ENCODE data around the gene KRTAP10-3.
"Not testable (repeated sequence)": the region's sequence is repeated elsewhere in the genome, so short reads cannot be mapped to it uniquely, and the experiment has no call there.

KRTAP10-3 gene

GRCh38 chr21:44569861-44570517, 11.4 kb upstream of the KRTAP10-3 start:
- DNase-seq, result no peak

GRCh38 chr21:44568667-44569556, 10.3 kb upstream of the KRTAP10-3 start:
- peak in 1 of 5 donors; percentile 10 for DNase-seq

GRCh38 chr21:44568261-44568660, 9.7 kb upstream of the KRTAP10-3 start:
- DNase-seq, result no peak

- DNase-seq, result no peak
Observed at GRCh38 chr21:44567481-44568171, 9.0 kb upstream of the KRTAP10-3 start.

GRCh38 chr21:44566403-44566802, 7.8 kb upstream of the KRTAP10-3 start:
- no peak for DNase-seq

GRCh38 chr21:44564886-44565598, 6.4 kb upstream of the KRTAP10-3 start:
- peak in 1 of 5 donors; percentile 7 for DNase-seq

GRCh38 chr21:44564099-44564498, 5.5 kb upstream of the KRTAP10-3 start:
- no peak for DNase-seq

- DNase-seq, result not testable (repeated sequence)
Observed at GRCh38 chr21:44558329-44558675, 293 bp downstream of the KRTAP10-3 start.

- DNase-seq, result no peak
Observed at GRCh38 chr21:44557491-44558328, 885 bp downstream of the KRTAP10-3 start.

- DNase-seq, result no peak
Observed at GRCh38 chr21:44556879-44557278, 1.7 kb downstream of the KRTAP10-3 start.

- DNase-seq, result peak in 1 of 5 donors; percentile 3
Observed at GRCh38 chr21:44555200-44555875, 3.3 kb downstream of the KRTAP10-3 start.

GRCh38 chr21:44552681-44553080, 5.9 kb downstream of the KRTAP10-3 start:
- no peak for DNase-seq

- DNase-seq, result no peak
Observed at GRCh38 chr21:44552136-44552535, 6.5 kb downstream of the KRTAP10-3 start.

GRCh38 chr21:44551340-44551961, 7.1 kb downstream of the KRTAP10-3 start, which contains the start of gene KRTAP10-2:
KRTAP10-2 (minus strand) TSS chr21:44551505; CDS start chr21:44551458, 47 bp downstream.
- DNase-seq, result peak in 1 of 5 donors; percentile 4

- DNase-seq, result no peak
Observed at GRCh38 chr21:44550807-44551206, 7.8 kb downstream of the KRTAP10-3 start.

- peak in 1 of 5 donors; percentile 12 for DNase-seq
Observed at GRCh38 chr21:44550285-44550684, 8.3 kb downstream of the KRTAP10-3 start.

GRCh38 chr21:44549525-44550211, 8.9 kb downstream of the KRTAP10-3 start:
- no peak for DNase-seq

GRCh38 chr21:44548922-44549321, 9.7 kb downstream of the KRTAP10-3 start:
- no peak for DNase-seq

GRCh38 chr21:44548381-44548780, 10.2 kb downstream of the KRTAP10-3 start:
- DNase-seq, result no peak
